Measurements from ENCODE around the gene SPSB1. TPM values are rescaled to one million over a fixed set of nuclear protein-coding genes. Genes with fewer than 3 reads are reported as not detected.

SPSB1 gene
- total RNA-seq, 4 donors from 2014 or later = 12.3 to 29.6 (median 20.7) TPM

DNA sequence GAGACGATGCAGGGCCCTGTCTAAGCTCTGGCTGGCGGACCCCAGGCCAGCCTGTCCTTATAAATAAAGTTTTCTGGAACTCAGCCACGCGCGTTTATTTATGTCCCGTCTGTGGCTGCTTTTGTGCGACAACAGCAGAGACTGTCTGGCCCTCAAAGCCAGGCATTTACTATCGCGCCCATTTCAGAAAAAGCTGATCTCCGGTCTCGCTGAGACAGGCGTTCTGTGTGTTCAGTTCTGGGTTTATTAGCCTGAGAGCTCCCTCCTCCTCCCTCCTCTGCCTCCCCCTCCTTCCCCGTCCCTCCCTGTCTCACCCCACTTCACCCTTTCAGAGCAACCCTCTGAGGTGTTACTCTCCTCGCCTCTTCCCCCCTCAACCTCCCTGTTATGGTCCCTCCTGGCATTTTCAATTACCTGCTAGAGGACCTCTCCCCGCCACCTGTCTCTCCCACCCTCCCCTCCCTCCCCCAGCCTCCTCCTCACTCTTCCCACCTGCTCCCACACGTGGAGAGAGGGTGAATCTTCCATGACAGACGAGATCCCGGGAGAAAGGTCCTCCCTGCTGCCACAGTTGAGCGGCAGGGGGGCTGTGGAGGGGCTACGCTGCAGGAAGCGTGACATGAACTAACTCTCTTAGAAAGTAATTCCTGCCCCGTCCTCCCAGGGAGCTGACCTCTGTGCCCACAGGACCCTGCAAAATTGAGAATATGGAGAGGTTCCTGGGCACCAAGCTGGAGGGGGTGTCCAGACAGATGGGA lies 59.9 kb downstream of the SPSB1 start:
- DNase-seq = no peak
- H3K36me3 ChIP-seq = no peaks in the 10 kb centered on the region
- no peak overlapping the region for H3K4me3 ChIP-seq
- TF ChIP-seq POLR2A (IDR thresholded peaks at IDR 0.05) = no peak
- TF ChIP-seq, protein P1, sequence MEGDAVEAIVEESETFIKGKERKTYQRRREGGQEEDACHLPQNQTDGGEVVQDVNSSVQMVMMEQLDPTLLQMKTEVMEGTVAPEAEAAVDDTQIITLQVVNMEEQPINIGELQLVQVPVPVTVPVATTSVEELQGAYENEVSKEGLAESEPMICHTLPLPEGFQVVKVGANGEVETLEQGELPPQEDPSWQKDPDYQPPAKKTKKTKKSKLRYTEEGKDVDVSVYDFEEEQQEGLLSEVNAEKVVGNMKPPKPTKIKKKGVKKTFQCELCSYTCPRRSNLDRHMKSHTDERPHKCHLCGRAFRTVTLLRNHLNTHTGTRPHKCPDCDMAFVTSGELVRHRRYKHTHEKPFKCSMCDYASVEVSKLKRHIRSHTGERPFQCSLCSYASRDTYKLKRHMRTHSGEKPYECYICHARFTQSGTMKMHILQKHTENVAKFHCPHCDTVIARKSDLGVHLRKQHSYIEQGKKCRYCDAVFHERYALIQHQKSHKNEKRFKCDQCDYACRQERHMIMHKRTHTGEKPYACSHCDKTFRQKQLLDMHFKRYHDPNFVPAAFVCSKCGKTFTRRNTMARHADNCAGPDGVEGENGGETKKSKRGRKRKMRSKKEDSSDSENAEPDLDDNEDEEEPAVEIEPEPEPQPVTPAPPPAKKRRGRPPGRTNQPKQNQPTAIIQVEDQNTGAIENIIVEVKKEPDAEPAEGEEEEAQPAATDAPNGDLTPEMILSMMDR (IDR thresholded peaks at IDR 0.05) = no peak
- intact Hi-C loops (cut with DNase I; ENCODE audit: low total_unique reads) = no loop called here
- H3K9me3 ChIP-seq = no peaks in the 10 kb centered on the region
- H3K27ac ChIP-seq = peak overlapping the region; percentile 16 to 43
- peaks cover 0 to 34% of the 10 kb centered on the region in 2 donors for H3K4me1 ChIP-seq
- no peaks in the 10 kb centered on the region for H3K27me3 ChIP-seq

DNA sequence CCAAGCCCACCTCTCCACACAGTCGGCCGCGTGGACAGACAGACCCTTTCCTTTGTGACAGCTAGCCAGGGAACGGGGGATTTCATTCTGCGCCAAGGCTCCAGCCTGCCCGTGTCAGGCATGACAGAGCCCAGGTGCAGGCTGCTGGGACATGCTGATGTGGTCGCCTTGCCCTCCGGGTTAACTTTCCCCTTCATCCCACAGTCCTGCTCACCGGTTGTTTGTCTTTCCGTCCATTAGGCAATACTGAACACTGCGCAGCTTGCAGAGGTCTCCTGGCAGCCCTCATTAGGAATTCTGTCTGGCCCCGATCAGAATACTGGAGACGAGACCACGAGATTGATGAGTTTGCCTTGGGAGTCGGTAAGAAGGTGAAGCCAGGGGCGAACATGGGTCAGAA lies 62.8 kb downstream of the SPSB1 start:
- no peak for DNase-seq
- Histone ChIP-seq H3K27ac (no peak overlapping the region), H3K27me3 (no peaks in the 10 kb centered on the region), H3K4me3 (no peak overlapping the region), H3K36me3 (no peaks in the 10 kb centered on the region), H3K4me1 (peaks cover 0 to 18% of the 10 kb centered on the region in 2 donors), H3K9me3 (no peaks in the 10 kb centered on the region)
- TF ChIP-seq, protein P1 (IDR thresholded peaks at IDR 0.05) = no peak
- TF ChIP-seq POLR2A (IDR thresholded peaks at IDR 0.05) = no peak
- intact Hi-C loops (cut with DNase I; ENCODE audit: low total_unique reads) = no loop called here

DNA sequence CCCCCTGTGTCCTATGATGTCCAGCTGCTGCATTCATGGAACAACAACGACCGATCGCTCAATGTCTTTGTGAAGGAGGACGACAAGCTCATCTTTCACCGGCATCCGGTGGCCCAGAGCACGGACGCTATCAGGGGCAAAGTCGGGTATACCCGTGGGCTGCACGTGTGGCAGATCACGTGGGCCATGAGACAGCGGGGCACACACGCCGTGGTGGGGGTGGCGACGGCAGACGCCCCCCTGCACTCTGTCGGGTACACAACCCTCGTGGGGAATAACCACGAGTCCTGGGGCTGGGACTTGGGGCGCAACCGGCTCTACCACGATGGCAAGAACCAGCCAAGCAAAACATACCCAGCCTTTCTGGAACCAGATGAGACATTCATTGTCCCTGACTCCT lies 63.3 kb downstream of the SPSB1 start:
- peaks cover 0 to 16% of the 10 kb centered on the region in 2 donors for H3K4me1 ChIP-seq
- no peaks in the 10 kb centered on the region for H3K27me3 ChIP-seq
- no peak for TF ChIP-seq POLR2A (IDR thresholded peaks at IDR 0.05)
- TF ChIP-seq, protein P1 (IDR thresholded peaks at IDR 0.05) = no peak
- no peaks in the 10 kb centered on the region for H3K9me3 ChIP-seq
- no peaks in the 10 kb centered on the region for H3K36me3 ChIP-seq
- H3K27ac ChIP-seq = no peak overlapping the region
- intact Hi-C loops (cut with DNase I; ENCODE audit: low total_unique reads) = no loop called here
- no peak overlapping the region for H3K4me3 ChIP-seq
- DNase-seq = no peak

DNA sequence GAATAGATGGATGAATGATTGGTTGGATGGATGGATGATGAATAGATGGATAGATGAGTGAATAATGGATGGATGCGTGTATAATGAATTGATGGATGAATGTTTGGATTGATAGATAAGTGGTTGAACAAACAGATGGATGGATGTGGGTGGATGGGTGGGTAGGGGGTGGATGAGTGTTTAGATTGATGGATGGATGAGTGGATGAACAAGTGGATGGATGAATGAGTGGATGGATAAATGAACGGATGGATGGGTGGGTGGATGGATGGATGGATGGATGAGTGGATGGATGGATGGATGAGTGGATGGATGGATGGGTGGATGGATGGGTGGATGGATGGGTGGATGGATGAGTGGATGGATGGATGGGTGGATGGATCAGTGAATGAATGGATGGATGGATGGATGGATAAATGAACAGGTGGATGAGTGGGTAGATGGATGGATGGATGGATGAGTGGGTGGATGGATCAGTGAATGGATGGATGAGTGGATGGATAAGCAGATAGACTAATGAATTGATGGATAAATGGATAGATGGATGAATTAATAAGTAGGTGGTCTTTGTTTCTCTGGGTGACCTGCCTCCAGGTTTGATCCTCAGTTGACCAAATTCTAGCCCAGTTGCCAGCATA lies 64.3 kb downstream of the SPSB1 start:
- intact Hi-C loops (cut with DNase I; ENCODE audit: low total_unique reads) = no loop called here

More for the DNA sequence above, 64.3 kb downstream of the SPSB1 start:
- TF ChIP-seq, protein P1 (IDR thresholded peaks at IDR 0.05) = no peak
- no peak for TF ChIP-seq POLR2A (IDR thresholded peaks at IDR 0.05)
- H3K4me1 ChIP-seq = peaks cover 0 to 15% of the 10 kb centered on the region in 2 donors
- no peaks in the 10 kb centered on the region for H3K9me3 ChIP-seq
- no peak overlapping the region for H3K27ac ChIP-seq
- H3K4me3 ChIP-seq = no peak overlapping the region
- no peaks in the 10 kb centered on the region for H3K36me3 ChIP-seq
- no peak for DNase-seq
- no peaks in the 10 kb centered on the region for H3K27me3 ChIP-seq

Measured in uterus (tissue), 4 donors.